Large intestine (tissue), 3 donors: ENCODE results near the gene TIMM17B. TPM values are rescaled to one million over a fixed set of nuclear protein-coding genes. Genes with fewer than 3 reads are reported as not detected.

Experiments used
- DNase-seq, 2 donors: peaks; one replicate each; pipeline versions ENCODE4 v3.0.0 to v3.0.0-alpha.2; 2013
- H3K27ac ChIP-seq: one replicate; pipeline ENCODE4 v1.5.1; 2013; ENCODE audit warnings: low read length
- H3K27me3 ChIP-seq: 2 replicates; pipeline ENCODE4 v1.6.1; 2013; ENCODE audit warnings: low read length; ENCODE audit not compliant: control insufficient read depth, insufficient read depth
- H3K36me3 ChIP-seq: 2 replicates; pipeline ENCODE4 v1.6.1; 2013; ENCODE audit warnings: low read length; ENCODE audit not compliant: control insufficient read depth, insufficient read depth
- H3K4me1 ChIP-seq: one replicate; pipeline ENCODE4 v1.6.1; 2013; ENCODE audit warnings: low read length; ENCODE audit not compliant: control insufficient read depth, insufficient read depth
- H3K4me3 ChIP-seq: one replicate; pipeline ENCODE4 v1.5.1; 2013; ENCODE audit warnings: low read length
- H3K9me3 ChIP-seq: one replicate; pipeline ENCODE4 v1.6.1; 2013; ENCODE audit warnings: mild to moderate bottlenecking, low read depth, low read length, moderate library complexity; ENCODE audit not compliant: control insufficient read depth
- WGBS: methylation state at CpG from one replicate; pipeline ENCODE4 v1.1.5; 2013; ENCODE audit warnings: low lambda C conversion rate; ENCODE audit not compliant: insufficient coverage; 5-methylcytosine and 5-hydroxymethylcytosine counted together
- polyA plus RNA-seq: library from polyadenylated mRNA; unstranded; fragments of 120-200 nt; gene quantifications from one replicate; pipeline ENCODE4 v1.2.1, GENCODE V29; 2013

TIMM17B gene
- polyA plus RNA-seq, 1 donor, result 42.3 TPM

- peaks cover 29% of the 10 kb centered on the region for H3K36me3 ChIP-seq
- H3K27me3 ChIP-seq, result no peaks in the 10 kb centered on the region
- WGBS, result no CpG with 5 or more reads among the region's 1 CpG
- no peak overlapping the region for H3K4me3 ChIP-seq
- no peak for DNase-seq
- no peak overlapping the region for H3K27ac ChIP-seq
- H3K4me1 ChIP-seq, result peaks cover 36% of the 10 kb centered on the region
- H3K9me3 ChIP-seq, result no peaks in the 10 kb centered on the region
Observed at GRCh38 chrX:48935301-48935670, 37.7 kb upstream of the TIMM17B start.

- Histone ChIP-seq H3K4me1 (peaks cover 32% of the 10 kb centered on the region), H3K9me3 (no peaks in the 10 kb centered on the region), H3K4me3 (no peak overlapping the region), H3K27ac (no peak overlapping the region), H3K36me3 (peaks cover 29% of the 10 kb centered on the region), H3K27me3 (no peaks in the 10 kb centered on the region)
- DNase-seq, result no peak
- no CpG with 5 or more reads among the region's 7 CpGs for WGBS
Observed at GRCh38 chrX:48934581-48935300, 37.2 kb upstream of the TIMM17B start.

- Histone ChIP-seq H3K4me3 (no peak overlapping the region), H3K27ac (no peak overlapping the region), H3K27me3 (no peaks in the 10 kb centered on the region), H3K9me3 (no peaks in the 10 kb centered on the region), H3K36me3 (peaks cover 27% of the 10 kb centered on the region), H3K4me1 (peaks cover 22% of the 10 kb centered on the region)
- no peak for DNase-seq
- no CpG with 5 or more reads among the region's 2 CpGs for WGBS
Observed at GRCh38 chrX:48933757-48934156, 36.2 kb upstream of the TIMM17B start.

GRCh38 chrX:48927736-48928382 is 30.3 kb upstream of the TIMM17B start:
- no peaks in the 10 kb centered on the region for H3K27me3 ChIP-seq
- H3K9me3 ChIP-seq, result no peaks in the 10 kb centered on the region
- no peaks in the 10 kb centered on the region for H3K4me1 ChIP-seq
- peaks cover 36% of the 10 kb centered on the region for H3K36me3 ChIP-seq
- no peak for DNase-seq
- no CpG with 5 or more reads among the region's 2 CpGs for WGBS
- no peak overlapping the region for H3K4me3 ChIP-seq
- no peak overlapping the region for H3K27ac ChIP-seq

- peaks cover 39% of the 10 kb centered on the region for H3K36me3 ChIP-seq
Observed at GRCh38 chrX:48927123-48927522, 29.6 kb upstream of the TIMM17B start.

DNA sequence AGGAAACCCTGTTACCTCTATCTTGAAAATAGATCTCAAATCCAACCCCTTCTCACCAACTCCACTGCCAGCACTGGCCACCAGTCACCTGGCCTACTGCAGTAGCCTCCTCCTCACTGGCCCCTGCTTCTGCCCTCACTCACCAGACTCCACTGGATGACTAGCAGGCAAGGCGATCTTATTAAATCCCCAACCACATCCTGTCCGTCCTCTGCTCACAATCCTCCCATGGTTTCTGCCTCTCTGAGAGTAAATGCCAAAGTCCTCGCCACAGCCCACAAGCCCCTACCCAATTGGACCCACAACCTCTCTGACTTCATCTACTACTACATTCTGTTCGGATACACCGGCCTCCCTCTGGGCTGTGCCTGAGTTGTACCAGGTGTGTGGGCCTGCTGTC is 26.7 kb upstream of the TIMM17B start:
- Histone ChIP-seq H3K4me1 (peaks cover 7% of the 10 kb centered on the region), H3K36me3 (peaks cover 32% of the 10 kb centered on the region), H3K27me3 (no peaks in the 10 kb centered on the region), H3K9me3 (no peaks in the 10 kb centered on the region), H3K4me3 (no peak overlapping the region), H3K27ac (no peak overlapping the region)
- no peak for DNase-seq
- WGBS, result no CpG with 5 or more reads among the region's 5 CpGs

More at GRCh38 chrX:48927123-48927522, 29.6 kb upstream of the TIMM17B start:
- no peaks in the 10 kb centered on the region for H3K27me3 ChIP-seq
- no peaks in the 10 kb centered on the region for H3K4me1 ChIP-seq
- no peak for DNase-seq
- no CpG with 5 or more reads among the region's 5 CpGs for WGBS
- no peak overlapping the region for H3K4me3 ChIP-seq
- H3K9me3 ChIP-seq, result no peaks in the 10 kb centered on the region
- H3K27ac ChIP-seq, result no peak overlapping the region

DNA sequence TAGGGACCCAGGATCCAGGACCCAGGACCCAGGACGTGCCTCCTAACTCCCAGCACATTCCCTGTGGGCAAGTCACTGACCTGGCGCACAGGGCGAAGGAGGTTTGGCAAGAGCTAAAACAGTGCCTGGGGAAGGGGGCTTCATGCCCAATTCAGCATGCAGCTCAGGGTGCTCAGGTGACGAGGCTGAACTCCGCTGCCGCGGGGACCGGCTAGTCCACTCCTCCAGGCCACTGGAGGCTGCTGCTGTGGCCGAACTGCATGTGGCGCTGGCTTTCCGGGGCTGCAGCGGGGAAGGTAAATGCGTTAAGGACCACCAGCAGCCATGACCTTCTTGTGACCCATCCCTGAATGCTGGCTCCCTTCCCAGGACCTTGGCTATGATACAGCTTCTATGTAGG is 26.2 kb upstream of the TIMM17B start:
- Histone ChIP-seq H3K27me3 (no peaks in the 10 kb centered on the region), H3K4me1 (peaks cover 7% of the 10 kb centered on the region), H3K4me3 (no peak overlapping the region), H3K36me3 (peaks cover 32% of the 10 kb centered on the region), H3K27ac (no peak overlapping the region), H3K9me3 (no peaks in the 10 kb centered on the region)
- no peak for DNase-seq
- WGBS, result no CpG with 5 or more reads among the region's 13 CpGs

DNA sequence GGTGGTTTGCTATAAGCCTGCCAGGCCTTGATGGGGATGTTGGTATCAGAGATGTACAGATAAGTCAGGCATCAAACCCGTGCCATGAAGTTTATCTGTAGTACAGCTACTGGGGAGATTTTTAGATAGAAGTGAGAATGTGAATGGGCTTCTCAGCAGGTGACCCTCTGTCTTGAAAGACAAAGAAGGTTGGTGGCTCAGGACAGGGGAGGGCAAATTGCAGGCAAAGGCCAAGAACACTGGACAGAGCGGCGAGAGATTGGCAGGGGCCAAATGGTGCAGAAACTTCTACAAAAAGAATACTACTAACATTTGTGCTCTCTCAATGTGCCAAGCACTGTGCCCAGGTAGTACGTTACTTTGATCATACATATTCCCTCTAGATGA is 23.1 kb upstream of the TIMM17B start:
- no peaks in the 10 kb centered on the region for H3K27me3 ChIP-seq
- no peak overlapping the region for H3K27ac ChIP-seq
- WGBS, result no CpG with 5 or more reads among the region's 4 CpGs
- peaks cover 28% of the 10 kb centered on the region for H3K36me3 ChIP-seq
- no peak for DNase-seq
- H3K4me1 ChIP-seq, result peaks cover 15% of the 10 kb centered on the region
- H3K9me3 ChIP-seq, result no peaks in the 10 kb centered on the region
- no peak overlapping the region for H3K4me3 ChIP-seq

DNA sequence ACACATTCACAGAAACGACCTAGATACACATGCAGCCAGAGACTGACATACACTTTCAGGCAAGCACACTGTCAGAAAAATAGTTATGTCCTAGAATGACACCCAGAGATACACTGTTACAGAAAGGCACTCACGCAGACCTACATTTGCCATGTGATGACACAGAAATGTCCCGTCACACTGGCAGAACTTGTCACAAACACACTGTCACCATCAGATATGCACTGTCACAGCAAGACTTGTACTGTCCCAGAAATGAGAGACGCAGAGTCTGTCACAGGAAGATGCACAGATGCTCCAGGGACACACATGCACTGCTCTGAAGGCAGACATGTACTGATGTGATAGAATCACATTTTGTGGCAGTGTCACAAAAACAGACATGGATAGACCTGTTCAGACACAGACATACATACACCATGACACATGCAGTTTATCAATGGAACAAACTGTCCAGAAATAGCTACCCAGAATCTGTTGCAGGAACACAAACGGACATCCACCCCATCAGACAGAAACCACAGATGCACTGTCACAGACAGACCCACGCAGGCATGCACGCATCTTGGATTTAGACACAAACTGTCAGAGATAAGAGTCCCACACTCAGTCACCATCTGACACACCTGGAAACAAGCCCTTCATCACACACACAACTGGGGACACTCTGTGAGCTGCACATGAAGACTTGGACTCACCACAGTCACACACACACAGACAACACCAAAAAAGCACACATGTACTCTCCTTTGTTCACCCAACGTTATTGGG is 22.6 kb upstream of the TIMM17B start:
- H3K27me3 ChIP-seq, result no peaks in the 10 kb centered on the region
- H3K9me3 ChIP-seq, result no peaks in the 10 kb centered on the region
- WGBS, result no CpG with 5 or more reads among the region's 8 CpGs
- peaks cover 25% of the 10 kb centered on the region for H3K36me3 ChIP-seq
- no peak overlapping the region for H3K4me3 ChIP-seq
- no peak for DNase-seq
- peaks cover 15% of the 10 kb centered on the region for H3K4me1 ChIP-seq
- peak overlapping the region; percentile 68 for H3K27ac ChIP-seq

- no peak for DNase-seq
- H3K9me3 ChIP-seq, result no peaks in the 10 kb centered on the region
- H3K4me1 ChIP-seq, result peaks cover 15% of the 10 kb centered on the region
- peak overlapping the region; percentile 68 for H3K27ac ChIP-seq
- peak overlapping the region; percentile 75 for H3K4me3 ChIP-seq
- WGBS, result no CpG with 5 or more reads among the region's 15 CpGs
- H3K36me3 ChIP-seq, result peaks cover 27% of the 10 kb centered on the region
- no peaks in the 10 kb centered on the region for H3K27me3 ChIP-seq
Observed at GRCh38 chrX:48919360-48919841, 21.8 kb upstream of the TIMM17B start.
